RWPE1 (cell line): Measurements from ENCODE around the gene GNA15.

Experiments used
- CTCF ChIA-PET: fragments of 350-600 bp; sonication (Branson Sonifier 250); formaldehyde crosslinking; extraction: SDS; loops from one replicate; lab custom pipeline; 2021; lab: Yijun Ruan, JAX
- POLR2A ChIA-PET: fragments of 400-600 bp; formaldehyde crosslinking; extraction: SDS; loops from one replicate; lab custom pipeline; 2020; ENCODE audit warnings: antibody characterized with exemption; ENCODE audit not compliant: low non-redundant PET; lab: Yijun Ruan, JAX
- DNase-seq: peaks from one replicate; pipeline ENCODE4 v3.0.0; 2012; ENCODE audit warnings: low spot score
- H3K27ac ChIP-seq: fragments of 450-650 bp; 2 replicates; pipeline ENCODE4 v1.5.1; 2017
- TF ChIP-seq, protein P1 (sequence below): fragments of 450-650 bp; conservative IDR thresholded peaks from 2 replicates; pipeline ENCODE4 v1.5.1; 2017; ENCODE audit warnings: low read depth, mild to moderate bottlenecking

GNA15 gene

GRCh38 chr19:3207461-3208242 lies 71.8 kb downstream of the GNA15 start:
- ChIA-PET CTCF (interaction anchor here (0.6 kb wide), 2 partner anchors 171 to 199 kb away, joined by 4 to 5 read pairs; no protein-coding TSS in a partner anchor), POLR2A (interaction anchor here (0.5 kb wide), 1 partner anchor 237 kb away, joined by 6 read pairs; no protein-coding TSS in a partner anchor)
- no peak for DNase-seq
- peak overlapping the region; percentile 14; the same call in 1 of the 2 replicates for H3K27ac ChIP-seq
- TF ChIP-seq, protein P1, sequence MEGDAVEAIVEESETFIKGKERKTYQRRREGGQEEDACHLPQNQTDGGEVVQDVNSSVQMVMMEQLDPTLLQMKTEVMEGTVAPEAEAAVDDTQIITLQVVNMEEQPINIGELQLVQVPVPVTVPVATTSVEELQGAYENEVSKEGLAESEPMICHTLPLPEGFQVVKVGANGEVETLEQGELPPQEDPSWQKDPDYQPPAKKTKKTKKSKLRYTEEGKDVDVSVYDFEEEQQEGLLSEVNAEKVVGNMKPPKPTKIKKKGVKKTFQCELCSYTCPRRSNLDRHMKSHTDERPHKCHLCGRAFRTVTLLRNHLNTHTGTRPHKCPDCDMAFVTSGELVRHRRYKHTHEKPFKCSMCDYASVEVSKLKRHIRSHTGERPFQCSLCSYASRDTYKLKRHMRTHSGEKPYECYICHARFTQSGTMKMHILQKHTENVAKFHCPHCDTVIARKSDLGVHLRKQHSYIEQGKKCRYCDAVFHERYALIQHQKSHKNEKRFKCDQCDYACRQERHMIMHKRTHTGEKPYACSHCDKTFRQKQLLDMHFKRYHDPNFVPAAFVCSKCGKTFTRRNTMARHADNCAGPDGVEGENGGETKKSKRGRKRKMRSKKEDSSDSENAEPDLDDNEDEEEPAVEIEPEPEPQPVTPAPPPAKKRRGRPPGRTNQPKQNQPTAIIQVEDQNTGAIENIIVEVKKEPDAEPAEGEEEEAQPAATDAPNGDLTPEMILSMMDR = no peak

- TF ChIP-seq, protein P1 = no peak
- DNase-seq = no peak
- CTCF ChIA-PET = interaction anchor here (0.6 to 0.7 kb wide), 4 partner anchors 18 to 200 kb away, joined by 3 to 5 read pairs (median 4); no protein-coding TSS in a partner anchor
- H3K27ac ChIP-seq = peak overlapping the region; percentile 4; the same call in 1 of the 2 replicates
- POLR2A ChIA-PET = interaction anchor here (0.5 kb wide), 1 partner anchor 238 kb away, joined by 6 read pairs; no protein-coding TSS in a partner anchor
Measured at GRCh38 chr19:3208317-3209207, 72.7 kb downstream of the GNA15 start.

DNA sequence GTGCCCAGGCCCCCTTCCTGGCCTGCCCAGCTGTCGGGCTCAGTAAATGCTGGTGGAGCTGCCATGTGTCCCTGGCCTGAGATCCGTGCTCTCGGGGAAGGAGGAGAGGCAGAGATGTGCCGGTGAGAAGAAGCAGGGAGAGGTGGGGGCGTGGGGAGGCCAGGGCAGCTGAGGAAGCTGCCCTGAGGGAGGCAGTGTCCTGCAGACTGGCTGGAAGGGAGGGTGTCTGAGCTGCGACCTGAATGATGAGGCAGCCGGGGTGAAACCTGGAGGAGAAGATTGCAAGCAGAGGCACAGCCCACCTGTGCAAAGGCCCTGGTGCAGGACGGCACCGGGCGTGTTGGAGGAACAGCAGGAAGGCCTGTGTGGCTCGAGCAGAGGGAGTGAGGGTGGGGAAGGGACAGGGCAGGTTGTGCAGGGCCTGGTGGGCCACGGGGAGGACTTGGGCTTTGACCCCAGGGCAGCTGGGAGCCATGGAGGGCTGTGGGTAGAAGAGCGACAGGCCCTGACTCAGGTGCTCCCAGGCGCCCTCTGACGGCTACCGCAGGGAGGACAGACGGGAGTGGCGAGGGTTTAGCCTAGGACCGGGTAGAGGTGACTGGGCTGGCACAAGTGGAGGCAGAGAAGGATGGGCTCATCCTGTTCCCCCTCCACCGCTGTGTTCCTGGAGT lies 74.6 kb downstream of the GNA15 start:
- peak; percentile 61 for DNase-seq
- no peak overlapping the region for H3K27ac ChIP-seq
- POLR2A ChIA-PET = no interaction called here

GRCh38 chr19:3211191-3211590 lies 75.4 kb downstream of the GNA15 start:
- ChIA-PET POLR2A (no interaction called here), CTCF (interaction anchor here (0.5 to 1.1 kb wide), 7 partner anchors 8 to 362 kb away, joined by 3 to 6 read pairs (median 4); no protein-coding TSS in a partner anchor)
- TF ChIP-seq, protein P1 = no peak
- no peak overlapping the region for H3K27ac ChIP-seq
- no peak for DNase-seq

More for the DNA sequence above, 74.6 kb downstream of the GNA15 start:
- TF ChIP-seq, protein P1 = peak; percentile 82
- CTCF ChIA-PET = interaction anchor here (0.6 to 1.1 kb wide), 6 partner anchors 8 to 248 kb away, joined by 3 to 4 read pairs (median 3); no protein-coding TSS in a partner anchor

DNA sequence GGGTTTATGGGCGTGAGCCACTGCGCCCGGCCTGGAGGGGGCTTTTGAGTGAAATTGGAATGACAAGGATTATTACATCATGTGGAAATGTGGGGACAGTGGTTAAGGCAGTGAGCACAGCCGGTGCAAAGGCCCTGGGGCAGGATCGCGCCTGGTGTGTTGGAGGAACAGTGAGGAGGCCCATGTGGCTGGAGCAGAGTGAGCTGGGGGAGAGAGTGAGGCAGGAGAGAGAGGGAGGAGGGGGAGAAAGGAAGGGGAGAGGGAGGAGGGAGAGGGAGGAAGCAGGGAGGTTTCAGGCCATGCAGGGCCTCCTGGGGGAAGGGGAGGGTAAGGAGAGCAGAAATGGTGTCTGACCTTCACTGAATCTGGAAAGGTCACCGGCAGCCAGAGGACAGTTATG lies 77.3 kb downstream of the GNA15 start:
- H3K27ac ChIP-seq = no peak overlapping the region
- TF ChIP-seq, protein P1 = no peak
- DNase-seq = no peak
- CTCF ChIA-PET = no interaction called here
- POLR2A ChIA-PET = no interaction called here
